ENCODE data around the gene MTRF1.

MTRF1 gene

GRCh38 chr13:41186481-41186880, 76.9 kb downstream of the MTRF1 start:
- Histone ChIP-seq H3K9me3 (ENCODE audit: insufficient read depth, low read length, severe bottlenecking) (no peaks in the 10 kb centered on the region), H4K20me1 (ENCODE audit: insufficient read depth, low read length) (no peaks in the 10 kb centered on the region), H3K4me3 (ENCODE audit: low read depth in 1 of 2, low read length in 2 of 2) (no peak overlapping the region), H3K4me2 (ENCODE audit: insufficient read depth, low read length) (no peak overlapping the region), H2AFZ (ENCODE audit: low read depth, low read length) (no peak overlapping the region), H3K4me1 (ENCODE audit: insufficient read depth, low read length) (peaks cover 11% of the 10 kb centered on the region; the same call in 1 of the 2 replicates), H3K27me3 (ENCODE audit: insufficient read depth, low read length, poor library complexity) (no peaks in the 10 kb centered on the region), H3K27ac (ENCODE audit: low read length) (no peak overlapping the region), H3K79me2 (ENCODE audit: insufficient read depth, low read length) (peaks cover 7% of the 10 kb centered on the region; the same call in 1 of the 2 replicates), H3K9ac (ENCODE audit: low read depth, low read length) (no peak overlapping the region), H3K36me3 (ENCODE audit: insufficient read depth, low read length) (peaks cover 7% of the 10 kb centered on the region; the same call in 1 of the 2 replicates)
- no peak for TF ChIP-seq EZH2 (IDR thresholded peaks at IDR 0.05; ENCODE audit: borderline replicate concordance, low read depth, low read length, severe bottlenecking)
- no peak for TF ChIP-seq CTCF (IDR thresholded peaks at IDR 0.05; ENCODE audit: borderline replicate concordance, extremely low read depth, low read length, poor library complexity, severe bottlenecking)
- DNase-seq (no peak), ATAC-seq (ENCODE audit: insufficient read depth, low read depth) (no peak)

GRCh38 chr13:41182231-41182630, 81.1 kb downstream of the MTRF1 start:
- no peak overlapping the region for H3K9ac ChIP-seq (ENCODE audit: low read depth, low read length)
- no peaks in the 10 kb centered on the region for H4K20me1 ChIP-seq (ENCODE audit: insufficient read depth, low read length)
- H3K4me3 ChIP-seq (ENCODE audit: low read depth in 1 of 2, low read length in 2 of 2) = no peak overlapping the region
- H3K36me3 ChIP-seq (ENCODE audit: insufficient read depth, low read length) = no peaks in the 10 kb centered on the region
- no peak for TF ChIP-seq CTCF (IDR thresholded peaks at IDR 0.05; ENCODE audit: borderline replicate concordance, extremely low read depth, low read length, poor library complexity, severe bottlenecking)
- TF ChIP-seq EZH2 (IDR thresholded peaks at IDR 0.05; ENCODE audit: borderline replicate concordance, low read depth, low read length, severe bottlenecking) = no peak
- H3K4me1 ChIP-seq (ENCODE audit: insufficient read depth, low read length) = no peaks in the 10 kb centered on the region
- no peak for DNase-seq
- no peak overlapping the region for H2AFZ ChIP-seq (ENCODE audit: low read depth, low read length)
- H3K79me2 ChIP-seq (ENCODE audit: insufficient read depth, low read length) = no peaks in the 10 kb centered on the region
- H3K9me3 ChIP-seq (ENCODE audit: insufficient read depth, low read length, severe bottlenecking) = no peaks in the 10 kb centered on the region
- no peak overlapping the region for H3K27ac ChIP-seq (ENCODE audit: low read length)
- ATAC-seq (ENCODE audit: insufficient read depth, low read depth) = no peak
- no peaks in the 10 kb centered on the region for H3K27me3 ChIP-seq (ENCODE audit: insufficient read depth, low read length, poor library complexity)
- no peak overlapping the region for H3K4me2 ChIP-seq (ENCODE audit: insufficient read depth, low read length)

- Histone ChIP-seq H3K27me3 (ENCODE audit: insufficient read depth, low read length, poor library complexity) (no peaks in the 10 kb centered on the region), H3K36me3 (ENCODE audit: insufficient read depth, low read length) (no peaks in the 10 kb centered on the region; the same call in 1 of the 2 replicates), H3K79me2 (ENCODE audit: insufficient read depth, low read length) (no peaks in the 10 kb centered on the region), H2AFZ (ENCODE audit: low read depth, low read length) (no peak overlapping the region), H3K9me3 (ENCODE audit: insufficient read depth, low read length, severe bottlenecking) (peaks cover 13% of the 10 kb centered on the region), H3K4me1 (ENCODE audit: insufficient read depth, low read length) (no peaks in the 10 kb centered on the region), H4K20me1 (ENCODE audit: insufficient read depth, low read length) (no peaks in the 10 kb centered on the region), H3K4me3 (ENCODE audit: low read depth in 1 of 2, low read length in 2 of 2) (no peak overlapping the region), H3K4me2 (ENCODE audit: insufficient read depth, low read length) (no peak overlapping the region), H3K27ac (ENCODE audit: low read length) (no peak overlapping the region), H3K9ac (ENCODE audit: low read depth, low read length) (no peak overlapping the region)
- ATAC-seq (ENCODE audit: insufficient read depth, low read depth) (no peak), DNase-seq (no peak)
- TF ChIP-seq EZH2 (IDR thresholded peaks at IDR 0.05; ENCODE audit: borderline replicate concordance, low read depth, low read length, severe bottlenecking) (no peak), CTCF (IDR thresholded peaks at IDR 0.05; ENCODE audit: borderline replicate concordance, extremely low read depth, low read length, poor library complexity, severe bottlenecking) (no peak)
These were observed 83.7 kb downstream of the MTRF1 start for GRCh38 chr13:41179593-41180250.
